Stromal cell of bone marrow (primary cell): Measurements from ENCODE around the gene ZNF407.

Experiments
- DNase-seq: peaks from one replicate; pipeline ENCODE4 v3.0.0-alpha.2; 2012; ENCODE audit warnings: low read depth

ZNF407 gene

DNA sequence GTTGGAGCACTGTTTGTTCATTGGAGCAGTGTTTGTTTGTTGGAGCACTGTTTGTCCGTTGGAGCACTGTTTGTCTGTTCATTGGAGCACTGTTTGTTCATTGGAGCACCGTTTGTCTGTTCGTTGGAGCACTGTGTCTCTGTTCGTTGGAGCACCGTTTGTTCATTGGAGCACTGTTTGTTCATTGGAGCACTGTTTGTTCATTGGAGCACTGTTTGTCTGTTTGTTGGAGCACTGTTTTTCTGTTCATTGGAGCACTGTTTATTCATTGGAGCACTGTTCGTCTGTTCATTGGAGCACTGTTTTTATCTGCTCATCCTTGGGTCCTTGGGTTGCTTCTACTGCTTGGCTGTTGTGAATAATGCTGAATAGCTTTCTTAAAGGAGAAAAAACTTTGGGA lies 74.7 kb downstream of the ZNF407 start:
- no peak for DNase-seq

- no peak for DNase-seq
Measured at GRCh38 chr18:74674487-74674886, 76.8 kb downstream of the ZNF407 start.

DNA sequence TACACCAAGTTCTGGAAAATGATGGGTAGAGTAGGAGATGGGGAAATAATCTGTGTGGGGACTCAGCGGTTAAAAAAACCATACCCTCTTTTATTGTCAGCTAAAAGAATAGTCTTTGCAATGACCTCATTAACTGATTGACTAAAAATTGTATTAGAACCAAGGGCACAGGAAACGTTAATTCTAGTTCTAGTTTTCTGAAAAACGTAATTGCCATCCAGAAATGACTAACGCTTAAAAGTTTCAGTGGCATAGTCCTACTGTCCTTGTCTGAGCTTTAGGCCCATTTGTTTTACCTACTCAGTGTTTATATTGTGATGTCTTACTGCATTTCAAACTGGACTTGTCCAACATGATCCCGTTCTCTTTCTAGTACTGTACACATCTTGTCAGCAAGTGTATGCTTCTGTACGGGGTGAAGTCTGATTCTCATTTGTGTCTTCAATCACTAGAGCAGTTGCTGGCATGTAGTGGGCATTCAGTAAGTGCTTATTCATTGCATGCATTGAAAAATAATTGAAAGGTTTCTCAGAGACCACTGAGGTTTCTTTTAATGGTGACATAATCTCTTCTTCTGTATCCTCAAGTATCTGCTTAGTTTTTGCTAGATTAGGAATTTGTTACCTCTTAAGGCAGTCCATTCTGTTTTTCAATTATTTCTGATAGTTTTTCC lies 81.5 kb downstream of the ZNF407 start:
- DNase-seq = no peak

DNA sequence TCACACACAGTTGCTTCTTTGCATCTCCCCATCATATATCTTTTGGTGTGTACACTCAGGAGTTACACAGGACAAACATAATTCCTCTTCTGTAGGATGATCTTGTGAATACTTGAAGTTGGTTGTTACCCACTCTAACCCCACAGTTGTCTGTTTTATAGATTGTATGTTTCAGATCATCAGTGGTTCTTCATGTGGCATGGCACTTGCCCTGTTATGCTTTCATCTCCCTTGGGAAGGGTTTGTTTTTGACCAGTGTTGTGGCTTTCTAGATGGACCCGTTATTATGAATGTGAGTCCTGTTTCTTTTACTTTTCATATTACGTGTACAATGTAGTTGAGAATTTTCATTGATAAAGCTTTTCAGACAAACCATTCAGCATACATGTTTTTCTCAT lies 82.0 kb downstream of the ZNF407 start:
- no peak for DNase-seq

GRCh38 chr18:74682141-74682990 lies 84.7 kb downstream of the ZNF407 start:
- no peak for DNase-seq

- no peak for DNase-seq
Measured at GRCh38 chr18:74682991-74683297, 85.3 kb downstream of the ZNF407 start.

GRCh38 chr18:74683573-74683972 lies 85.9 kb downstream of the ZNF407 start:
- DNase-seq = no peak

DNA sequence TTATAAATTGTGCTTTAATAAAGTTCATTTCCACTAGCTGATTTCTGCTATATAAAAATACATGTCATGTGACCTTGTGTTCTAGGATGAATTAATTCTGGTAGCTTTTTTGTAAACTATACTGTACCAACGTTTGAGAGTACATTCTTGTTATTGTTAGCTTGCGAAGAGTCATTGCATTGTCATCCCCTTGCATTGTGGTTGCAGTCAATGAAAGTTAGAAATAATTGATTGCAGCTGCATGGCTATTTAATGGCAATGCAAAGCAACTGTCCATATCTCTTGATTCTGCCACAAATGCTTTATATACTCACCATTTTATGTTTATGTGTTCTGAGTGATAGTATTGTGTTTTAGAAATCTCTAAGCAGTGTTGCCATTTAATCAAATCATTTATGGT lies 91.6 kb downstream of the ZNF407 start:
- DNase-seq = no peak

GRCh38 chr18:74692367-74693013 lies 94.8 kb downstream of the ZNF407 start:
- no peak for DNase-seq

- DNase-seq = no peak
Measured at GRCh38 chr18:74694436-74694835, 96.8 kb downstream of the ZNF407 start.

GRCh38 chr18:74695170-74695569 lies 97.5 kb downstream of the ZNF407 start:
- DNase-seq = no peak

DNA sequence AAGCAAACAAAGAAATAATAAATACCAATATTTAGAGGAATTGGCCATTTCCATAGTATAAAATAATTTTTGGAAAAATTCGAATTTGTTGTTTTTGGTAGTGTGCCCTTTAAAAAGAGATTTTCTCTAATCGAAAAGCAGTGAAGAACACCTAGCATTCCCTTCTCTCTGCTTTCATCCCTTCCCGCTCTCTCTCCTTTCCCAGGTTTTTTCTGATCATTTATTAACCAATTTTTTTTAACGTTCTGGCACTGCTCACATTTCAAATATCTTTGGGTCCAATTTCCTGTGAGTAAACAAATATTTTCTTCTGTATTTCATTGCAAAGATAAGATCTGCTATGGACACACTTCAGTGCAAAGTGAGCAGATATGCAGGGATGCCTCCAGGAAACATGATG lies 101.2 kb downstream of the ZNF407 start:
- DNase-seq = no peak

GRCh38 chr18:74699455-74699854 lies 101.8 kb downstream of the ZNF407 start:
- no peak for DNase-seq

DNA sequence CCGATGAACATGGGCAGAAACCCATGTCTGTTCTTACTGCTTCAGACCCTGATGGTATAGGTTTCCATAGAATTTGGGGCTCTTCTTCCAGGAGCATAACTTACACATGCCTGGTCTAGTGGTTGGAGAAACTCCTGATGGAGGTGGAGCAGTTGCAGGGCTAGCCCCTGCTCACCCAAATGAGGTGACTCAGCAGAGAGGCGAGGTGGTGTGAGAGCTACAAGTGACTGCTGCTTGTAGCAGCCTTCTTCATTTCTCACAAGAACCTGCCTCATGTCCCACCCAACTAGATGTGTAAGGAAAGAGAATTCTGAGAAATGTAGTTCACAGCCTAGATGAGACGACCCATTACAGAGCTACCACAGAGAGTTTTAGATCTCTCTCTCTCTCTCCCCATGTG lies 105.3 kb downstream of the ZNF407 start:
- no peak for DNase-seq

- no peak for DNase-seq
Measured at GRCh38 chr18:74708169-74708568, 110.5 kb downstream of the ZNF407 start.

DNA sequence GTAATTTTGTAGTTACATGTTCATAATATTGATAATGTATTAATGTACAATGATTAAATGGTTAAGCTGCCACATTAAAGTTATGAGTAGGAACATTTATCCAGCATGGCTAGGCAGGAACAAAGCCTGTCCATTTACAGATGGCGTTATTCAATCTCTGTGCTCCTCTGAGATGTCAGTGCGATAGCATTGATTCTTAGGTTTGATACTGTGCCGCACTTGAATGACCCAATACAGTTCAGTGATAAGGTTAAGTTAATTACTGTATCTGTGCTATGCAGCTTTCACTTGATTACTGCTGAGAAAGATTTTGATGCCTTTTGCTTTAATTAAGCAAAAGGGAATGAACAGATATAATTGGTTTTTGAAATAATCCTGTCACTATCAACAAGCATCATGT lies 111.8 kb downstream of the ZNF407 start:
- DNase-seq = no peak

DNA sequence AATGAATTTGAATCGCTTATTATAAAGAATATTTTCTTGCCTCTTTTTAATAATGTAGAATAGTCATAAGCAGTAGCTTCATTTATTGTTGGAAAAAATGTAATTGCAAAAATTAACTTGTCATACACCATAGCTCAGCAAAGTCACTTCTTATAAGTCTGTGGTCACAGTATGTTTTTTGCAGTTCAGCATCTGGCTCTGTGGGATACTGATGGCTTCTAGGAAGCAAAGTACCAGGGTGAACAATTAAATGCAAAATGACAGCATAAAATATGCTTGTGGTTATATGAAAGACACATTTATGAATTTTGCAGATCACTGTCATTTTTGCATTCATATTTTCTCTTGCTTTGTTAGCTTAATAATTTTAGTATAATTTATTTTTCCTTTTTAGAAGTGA lies 116.5 kb downstream of the ZNF407 start:
- DNase-seq = no peak

GRCh38 chr18:74714791-74715190 lies 117.1 kb downstream of the ZNF407 start:
- no peak for DNase-seq

- DNase-seq = no peak
Measured at GRCh38 chr18:74715306-74715705, 117.6 kb downstream of the ZNF407 start.

GRCh38 chr18:74715865-74716712 lies 118.4 kb downstream of the ZNF407 start:
- no peak for DNase-seq

DNA sequence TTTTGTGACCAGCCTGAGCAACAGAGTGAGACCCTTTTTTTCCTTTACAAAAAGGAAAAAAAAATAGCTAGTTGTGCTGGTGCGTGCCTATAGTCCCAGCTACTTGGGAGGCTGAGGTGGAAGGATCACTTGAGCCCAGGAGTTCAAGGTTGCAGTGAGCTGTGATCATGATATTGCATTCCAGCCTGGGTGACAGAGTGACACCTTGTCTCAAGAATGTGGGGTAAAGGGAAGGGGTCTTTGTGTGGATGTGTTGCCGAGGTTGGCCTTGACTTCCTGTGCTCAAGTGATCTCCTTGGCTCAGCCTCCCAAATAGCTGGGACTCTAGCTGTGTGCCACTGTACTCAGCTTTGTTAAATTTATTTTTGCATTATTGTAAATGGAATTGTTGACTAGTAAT lies 120.6 kb downstream of the ZNF407 start:
- DNase-seq = no peak

DNA sequence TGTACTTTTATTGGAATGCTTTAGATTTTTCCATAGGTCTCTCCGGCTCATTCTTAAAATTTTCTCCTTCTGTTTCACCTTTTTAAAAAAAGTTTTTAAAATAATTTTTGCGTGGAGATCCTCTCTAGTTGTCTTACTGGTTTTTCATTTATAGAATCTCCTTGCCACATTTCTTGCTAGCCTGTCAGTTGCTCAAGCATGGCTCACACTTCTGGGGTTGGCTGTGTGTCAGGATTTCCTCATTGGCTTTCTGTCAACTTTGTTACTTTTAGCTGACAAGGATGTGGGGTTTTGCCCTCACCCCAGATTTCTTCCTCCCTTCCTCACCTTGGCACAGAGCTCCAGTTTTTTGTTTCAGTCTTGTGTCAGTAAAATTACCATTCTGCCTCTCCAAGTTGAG lies 124.6 kb downstream of the ZNF407 start:
- DNase-seq = peak; percentile 38
